HEK293 (cell line): ENCODE data around the gene IGSF21.
A peak's percentile ranks its signal among the peaks of the same experiment; 100 is the strongest.

Experiments
- CTCF ChIA-PET: fragments of 350-600 bp; formaldehyde crosslinking; extraction: SDS; loops from one replicate; lab custom pipeline; 2021; ENCODE audit warnings: antibody characterized with exemption; lab: Yijun Ruan, JAX
- POLR2A ChIA-PET: fragments of 300-600 bp; formaldehyde crosslinking; extraction: SDS; loops from one replicate; lab custom pipeline; 2020; ENCODE audit warnings: antibody characterized with exemption, inconsistent platforms; lab: Yijun Ruan, JAX
- H3K27ac ChIP-seq: fragments of 200-500 bp; sonication (Bioruptor generic); 2 replicates; pipeline ENCODE4 v1.5.1; 2014; ENCODE audit warnings: low read depth, low read length, control low read depth, inconsistent platforms; ENCODE audit errors: extremely low read depth
- H3K36me3 ChIP-seq, 2 experiments: fragments of 200-500 bp in 1 of 2; sonication (Bioruptor generic) in 1 of 2; 1 replicate in 1 of 2; 2 replicates in 1 of 2; pipeline ENCODE4 v1.5.1; 2014 to 2017; ENCODE audit warnings: inconsistent platforms in 2 of 2, low read length in 2 of 2; ENCODE audit not compliant: control insufficient read depth in 2 of 2, insufficient read depth in 1 of 2
- H3K4me1 ChIP-seq: fragments of 200-500 bp; sonication (Bioruptor generic); 2 replicates; pipeline ENCODE4 v1.5.1; 2014; ENCODE audit warnings: mild to moderate bottlenecking, low read length, inconsistent platforms; ENCODE audit not compliant: control insufficient read depth, insufficient read depth
- H3K4me3 ChIP-seq: 2 replicates; pipeline ENCODE4 v1.5.1; 2011; ENCODE audit warnings: low read depth, mild to moderate bottlenecking, control low read depth, low read length, moderate library complexity
- H3K9me3 ChIP-seq: fragments of 200-500 bp; sonication (Bioruptor generic); 2 replicates; pipeline ENCODE4 v1.5.1; 2014; ENCODE audit warnings: low read depth, low read length, inconsistent platforms; ENCODE audit not compliant: control insufficient read depth, insufficient read depth
- BCL11A ChIP-seq: fragments of 450-650 bp; formaldehyde crosslinking; IDR thresholded peaks from 2 replicates; pipeline ENCODE4 v1.5.1; 2016; ENCODE audit warnings: low read depth, missing biosample characterization, missing genetic modification characterization
- BCL11B ChIP-seq: fragments of 450-650 bp; formaldehyde crosslinking; IDR thresholded peaks from 2 replicates; pipeline ENCODE4 v1.5.1; 2016; ENCODE audit warnings: low read depth, missing biosample characterization, missing genetic modification characterization
- EGR2 ChIP-seq: fragments of 450-650 bp; formaldehyde crosslinking; IDR thresholded peaks from 2 replicates; pipeline ENCODE4 v1.5.1; 2016; ENCODE audit warnings: low read depth, missing biosample characterization, missing genetic modification characterization
- ELK4 ChIP-seq: IDR thresholded peaks from 2 replicates; pipeline ENCODE4 v1.6.1; 2011; ENCODE audit warnings: mild to moderate bottlenecking, low read depth, low read length, borderline replicate concordance
- MZF1 ChIP-seq: fragments of 450-650 bp; formaldehyde crosslinking; IDR thresholded peaks from 2 replicates; pipeline ENCODE4 v1.5.1; 2017; ENCODE audit warnings: missing biosample characterization, missing genetic modification characterization, borderline replicate concordance
- SALL2 ChIP-seq: fragments of 450-650 bp; formaldehyde crosslinking; IDR thresholded peaks from 2 replicates; pipeline ENCODE4 v1.5.0; 2017; ENCODE audit warnings: missing biosample characterization, mild to moderate bottlenecking, missing genetic modification characterization, borderline replicate concordance
- ZBTB21 ChIP-seq: fragments of 450-650 bp; formaldehyde crosslinking; IDR thresholded peaks from 2 replicates; pipeline ENCODE4 v1.5.1; 2017; ENCODE audit warnings: missing biosample characterization, missing genetic modification characterization
- ZFHX2 ChIP-seq: fragments of 450-650 bp; formaldehyde crosslinking; conservative IDR thresholded peaks from 2 replicates; pipeline ENCODE4 v1.5.1; 2016; ENCODE audit warnings: missing biosample characterization, missing genetic modification characterization
- ZFP3 ChIP-seq: fragments of 450-650 bp; formaldehyde crosslinking; IDR thresholded peaks from 2 replicates; pipeline ENCODE4 v1.5.1; 2016; ENCODE audit warnings: low read depth, missing biosample characterization, missing genetic modification characterization
- ZNF140 ChIP-seq: fragments of 450-650 bp; formaldehyde crosslinking; IDR thresholded peaks from 2 replicates; pipeline ENCODE4 v1.5.1; 2016; ENCODE audit warnings: missing biosample characterization, missing genetic modification characterization
- ZNF155 ChIP-seq: fragments of 450-650 bp; formaldehyde crosslinking; IDR thresholded peaks from 2 replicates; pipeline ENCODE4 v1.5.1; 2016; ENCODE audit warnings: missing biosample characterization, missing genetic modification characterization
- ZNF223 ChIP-seq: fragments of 450-650 bp; formaldehyde crosslinking; IDR thresholded peaks from 2 replicates; pipeline ENCODE4 v1.5.1; 2016; ENCODE audit warnings: missing biosample characterization, missing genetic modification characterization
- ZNF248 ChIP-seq: fragments of 450-650 bp; formaldehyde crosslinking; IDR thresholded peaks from 2 replicates; pipeline ENCODE4 v1.5.1; 2017; ENCODE audit warnings: missing biosample characterization, missing genetic modification characterization
- ZNF311 ChIP-seq: fragments of 450-650 bp; formaldehyde crosslinking; IDR thresholded peaks from 2 replicates; pipeline ENCODE4 v1.5.1; 2017; ENCODE audit warnings: missing biosample characterization, missing genetic modification characterization, borderline replicate concordance
- ZNF426 ChIP-seq: fragments of 450-650 bp; formaldehyde crosslinking; IDR thresholded peaks from 2 replicates; pipeline ENCODE4 v1.5.1; 2017; ENCODE audit warnings: missing biosample characterization, missing genetic modification characterization, mild to moderate bottlenecking, inconsistent platforms, moderate library complexity
- ZNF433 ChIP-seq: fragments of 450-650 bp; formaldehyde crosslinking; IDR thresholded peaks from 2 replicates; pipeline ENCODE4 v1.5.1; 2016; ENCODE audit warnings: missing biosample characterization, missing genetic modification characterization, low read depth
- ZNF473 ChIP-seq: fragments of 450-650 bp; formaldehyde crosslinking; IDR thresholded peaks from 2 replicates; pipeline ENCODE4 v1.5.1; 2017; ENCODE audit warnings: missing biosample characterization, missing genetic modification characterization
- ZNF626 ChIP-seq: fragments of 450-650 bp; sonication (Bioruptor Pico); formaldehyde crosslinking; IDR thresholded peaks from 2 replicates; pipeline ENCODE4 v1.5.1; 2018; ENCODE audit warnings: missing biosample characterization, missing genetic modification characterization, inconsistent platforms
- ZNF670 ChIP-seq: fragments of 450-650 bp; formaldehyde crosslinking; IDR thresholded peaks from 2 replicates; pipeline ENCODE4 v1.5.1; 2016; ENCODE audit warnings: missing biosample characterization, missing genetic modification characterization, low read depth
- ZNF768 ChIP-seq: fragments of 450-650 bp; formaldehyde crosslinking; IDR thresholded peaks from 2 replicates; pipeline ENCODE4 v1.5.1; 2018; ENCODE audit warnings: missing biosample characterization, mild to moderate bottlenecking, missing genetic modification characterization
- ZNF777 ChIP-seq: fragments of 450-650 bp; formaldehyde crosslinking; IDR thresholded peaks from 2 replicates; pipeline ENCODE4 v1.5.1; 2017; ENCODE audit warnings: missing biosample characterization, missing genetic modification characterization, borderline replicate concordance
- ZNF791 ChIP-seq: fragments of 450-650 bp; formaldehyde crosslinking; IDR thresholded peaks from 2 replicates; pipeline ENCODE4 v1.5.1; 2016; ENCODE audit warnings: missing biosample characterization, missing genetic modification characterization
- ZNF792 ChIP-seq: fragments of 450-650 bp; formaldehyde crosslinking; IDR thresholded peaks from 2 replicates; pipeline ENCODE4 v1.5.1; 2016; ENCODE audit warnings: missing biosample characterization, missing genetic modification characterization

Gene IGSF21

GRCh38 chr1:18241891-18242290, 134.3 kb downstream of the IGSF21 start:
- ChIA-PET POLR2A (no interaction called here), CTCF (no interaction called here)
- TF ChIP-seq ZNF473 (tag by site-specific recombination), result no peak
- TF ChIP-seq ZNF426 (tag by site-specific recombination), result no peak
- no peak for TF ChIP-seq MZF1
- no peak for TF ChIP-seq ZFP3 (tag by site-specific recombination)
- TF ChIP-seq ZNF311 (tag by site-specific recombination), result no peak
- no peak for TF ChIP-seq ZNF223 (tag by site-specific recombination)
- TF ChIP-seq ZNF140, result no peak
- TF ChIP-seq ZBTB21 (tag by site-specific recombination), result no peak
- no peak for TF ChIP-seq ZNF670
- TF ChIP-seq BCL11A, result no peak
- TF ChIP-seq ZNF791 (tag by site-specific recombination), result no peak
- TF ChIP-seq BCL11B (tag by site-specific recombination), result no peak
- TF ChIP-seq ZNF777 (tag by site-specific recombination), result no peak
- no peak for TF ChIP-seq ZFHX2 (tag by site-specific recombination)
- no peak for TF ChIP-seq SALL2 (tag by site-specific recombination)
- H3K36me3 ChIP-seq, result no peaks in the 10 kb centered on the region
- no peak overlapping the region for H3K27ac ChIP-seq
- no peaks in the 10 kb centered on the region for H3K4me1 ChIP-seq
- H3K4me3 ChIP-seq, result no peak overlapping the region
- no peaks in the 10 kb centered on the region for H3K9me3 ChIP-seq

- H3K4me3 ChIP-seq, result no peak overlapping the region
- CTCF ChIA-PET, result interaction anchor here (0.9 kb wide), 1 partner anchor 9 kb away, joined by 4 read pairs; no protein-coding TSS in a partner anchor
Measured at GRCh38 chr1:18243503-18244175, 136.0 kb downstream of the IGSF21 start.

GRCh38 chr1:18244762-18245161, 137.2 kb downstream of the IGSF21 start:
- no peak for TF ChIP-seq ZNF311 (tag by site-specific recombination)
- TF ChIP-seq ZNF768, result peak; percentile 64; the same call in 1 of the 2 replicates
- TF ChIP-seq, all 188 proteins: peak for 1
- no peaks in the 10 kb centered on the region for H3K9me3 ChIP-seq
- ChIA-PET CTCF (interaction anchor here (1.1 to 4.2 kb wide), 3 partner anchors 8 to 100 kb away, joined by 3 to 20 read pairs (median 6); no protein-coding TSS in a partner anchor), POLR2A (no interaction called here)
- no peaks in the 10 kb centered on the region for H3K36me3 ChIP-seq
- H3K4me1 ChIP-seq, result no peaks in the 10 kb centered on the region
- H3K27ac ChIP-seq, result no peak overlapping the region
- no peak overlapping the region for H3K4me3 ChIP-seq

More at GRCh38 chr1:18243503-18244175, 136.0 kb downstream of the IGSF21 start:
- Histone ChIP-seq H3K9me3 (no peaks in the 10 kb centered on the region), H3K36me3 (no peaks in the 10 kb centered on the region), H3K27ac (no peak overlapping the region), H3K4me1 (no peaks in the 10 kb centered on the region)
- POLR2A ChIA-PET, result no interaction called here
- TF ChIP-seq ZNF626 (tag by site-specific recombination), result no peak
- peak; percentile 85 for TF ChIP-seq ZFHX2 (tag by site-specific recombination)
- peak; percentile 92 for TF ChIP-seq EGR2 (tag by site-specific recombination)

- TF ChIP-seq ZNF792 (tag by site-specific recombination) (no peak), ELK4 (no peak), ZNF155 (tag by site-specific recombination) (no peak), ZNF626 (tag by site-specific recombination) (no peak), ZNF248 (tag by site-specific recombination) (no peak), ZNF433 (tag by site-specific recombination) (no peak)
- TF ChIP-seq, all 188 proteins: peak for 0
- no peak overlapping the region for H3K27ac ChIP-seq
- no peak overlapping the region for H3K4me3 ChIP-seq
- CTCF ChIA-PET, result interaction anchor here (1.0 to 4.2 kb wide), 3 partner anchors 9 to 28 kb away, joined by 3 to 20 read pairs (median 6); no protein-coding TSS in a partner anchor
- POLR2A ChIA-PET, result interaction anchor here (0.5 kb wide), 1 partner anchor 334 kb away, joined by 3 read pairs; no protein-coding TSS in a partner anchor
- H3K36me3 ChIP-seq, result no peaks in the 10 kb centered on the region
- no peaks in the 10 kb centered on the region for H3K9me3 ChIP-seq
- no peaks in the 10 kb centered on the region for H3K4me1 ChIP-seq
Measured at GRCh38 chr1:18245647-18246046, 138.0 kb downstream of the IGSF21 start.
